Upper lobe of left lung (tissue), 4 donors: ENCODE results near the gene PFKM.
"Not testable (repeated sequence)": the region's sequence is repeated elsewhere in the genome, so short reads cannot be mapped to it uniquely, and the experiment has no call there.

Experiments
- EP300 ChIP-seq, 4 donors: sonication (generic); formaldehyde crosslinking; IDR thresholded peaks; one replicate each; pipeline ENCODE4 v1.5.1; 2017; ENCODE audit warnings: antibody characterized with exemption in 4 of 4, control low read depth in 2 of 4
- POLR2AphosphoS5 ChIP-seq, 2 donors: sonication (generic); formaldehyde crosslinking; IDR thresholded peaks; one replicate each; pipeline ENCODE4 v1.5.1; 2017; ENCODE audit warnings: antibody characterized with exemption in 2 of 2

DNA sequence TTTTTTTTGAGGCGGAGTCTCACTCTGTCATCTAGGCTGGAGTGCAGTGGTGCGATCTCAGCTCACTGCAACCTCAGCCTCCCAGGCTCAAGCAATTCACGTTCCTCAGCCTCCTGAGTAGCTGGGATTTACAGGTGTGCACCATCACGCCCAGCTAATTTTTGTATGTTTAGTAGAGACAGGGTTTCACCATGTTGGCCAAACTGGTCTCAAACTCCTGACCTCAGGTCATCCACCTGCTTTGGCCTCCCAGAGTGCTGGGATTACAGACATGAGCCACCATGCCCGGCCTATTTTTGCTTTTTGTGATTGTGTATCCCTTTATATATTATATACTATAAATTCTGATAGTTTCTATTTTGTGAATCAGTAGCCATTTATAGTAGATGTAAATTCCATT, 36.6 kb downstream of the PFKM start:
- TF ChIP-seq POLR2AphosphoS5, EP300 (IDR thresholded peaks at IDR 0.05): not testable (repeated sequence)
